Measurements from ENCODE around the gene HS3ST6.
"Not testable (repeated sequence)": the region's sequence is repeated elsewhere in the genome, so short reads cannot be mapped to it uniquely, and the experiment has no call there.

HS3ST6 gene

GRCh38 chr16:1877804-1878203, 40.4 kb downstream of the HS3ST6 start:
- no peak for DNase-seq (ENCODE audit: low spot score)

DNA sequence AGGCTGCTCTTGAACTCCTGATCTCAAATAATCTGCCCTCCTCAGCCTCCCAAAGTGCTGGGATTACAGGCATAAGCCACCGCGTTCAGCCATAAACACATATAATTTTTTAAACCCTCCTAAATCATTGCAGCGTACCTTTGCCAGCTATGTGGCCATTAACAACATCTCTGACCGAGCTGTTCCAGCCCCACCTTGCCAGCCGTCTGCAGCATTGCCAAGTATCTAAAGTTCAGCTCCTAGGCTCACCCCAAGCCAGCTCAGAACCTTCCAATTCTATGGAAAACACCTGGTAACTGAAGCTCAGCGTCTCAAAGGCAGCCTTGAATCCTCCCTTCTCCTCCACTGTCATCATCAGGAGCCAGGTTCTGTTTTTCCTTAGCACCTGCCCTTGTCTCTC, 41.1 kb downstream of the HS3ST6 start:
- DNase-seq (ENCODE audit: low spot score) = no peak

DNA sequence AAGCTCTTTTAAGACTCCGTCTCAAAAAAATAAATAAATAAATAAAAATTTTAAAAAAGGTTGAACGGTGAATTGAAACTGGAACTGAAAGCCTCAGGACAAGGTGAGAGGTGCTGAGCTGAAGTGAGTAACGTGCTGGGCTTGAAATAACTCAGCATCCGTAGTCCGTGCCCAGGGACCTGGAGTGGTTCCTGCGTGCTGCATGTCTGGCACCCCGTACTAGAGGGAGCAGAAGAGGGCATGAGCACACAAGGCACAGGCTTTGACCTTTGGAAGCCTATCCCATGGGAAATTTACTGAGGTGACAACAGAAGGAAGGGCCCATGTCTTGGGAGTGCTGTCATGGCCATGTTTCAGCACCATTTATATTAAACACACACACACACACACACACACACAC, 41.7 kb downstream of the HS3ST6 start:
- no peak for DNase-seq (ENCODE audit: low spot score)

GRCh38 chr16:1876066-1876465, 42.1 kb downstream of the HS3ST6 start:
- not testable (repeated sequence) for DNase-seq (ENCODE audit: low spot score)

- no peak for DNase-seq (ENCODE audit: low spot score)
Measured at GRCh38 chr16:1874854-1875253, 43.4 kb downstream of the HS3ST6 start.

DNA sequence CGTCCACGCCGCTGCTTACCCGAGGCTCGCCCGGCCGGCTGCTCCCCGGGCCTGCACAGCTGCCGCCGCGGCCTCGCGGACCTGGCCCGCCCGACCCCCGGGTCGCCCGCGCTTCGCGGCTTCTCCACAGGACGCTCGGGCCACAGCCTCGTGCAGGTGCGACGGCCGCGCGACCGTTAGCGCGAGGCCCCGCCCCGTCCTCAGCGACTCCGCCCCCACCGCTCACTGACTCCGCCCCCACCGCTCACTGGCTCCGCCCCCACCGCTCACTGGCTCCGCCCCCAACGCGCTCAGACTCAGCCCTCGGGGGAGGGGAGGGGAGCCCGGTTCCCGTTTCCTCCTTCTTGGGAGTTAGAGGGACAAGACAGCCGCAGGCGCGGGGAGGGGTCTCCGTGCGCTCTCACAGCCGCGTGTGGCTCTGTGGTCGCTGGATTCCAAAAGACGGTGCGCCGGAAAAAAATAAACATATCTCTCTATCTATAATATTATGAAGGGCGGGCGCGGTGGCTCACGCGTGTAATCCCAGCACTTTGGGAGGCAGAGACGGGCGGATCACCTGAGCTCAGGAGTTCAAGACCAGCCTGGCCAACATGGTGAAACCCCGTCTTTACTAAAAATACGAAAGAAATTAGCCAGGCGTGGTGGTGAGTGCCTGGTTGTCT, 46.1 kb downstream of the HS3ST6 start, which contains the start of gene MEIOB:
Gene MEIOB (minus strand): TSS at position 191 of the 662 bp plus-strand sequence. CDS start 3,989 bp downstream, outside the sequence.
- peak; percentile 89 for DNase-seq (ENCODE audit: low spot score)

DNA sequence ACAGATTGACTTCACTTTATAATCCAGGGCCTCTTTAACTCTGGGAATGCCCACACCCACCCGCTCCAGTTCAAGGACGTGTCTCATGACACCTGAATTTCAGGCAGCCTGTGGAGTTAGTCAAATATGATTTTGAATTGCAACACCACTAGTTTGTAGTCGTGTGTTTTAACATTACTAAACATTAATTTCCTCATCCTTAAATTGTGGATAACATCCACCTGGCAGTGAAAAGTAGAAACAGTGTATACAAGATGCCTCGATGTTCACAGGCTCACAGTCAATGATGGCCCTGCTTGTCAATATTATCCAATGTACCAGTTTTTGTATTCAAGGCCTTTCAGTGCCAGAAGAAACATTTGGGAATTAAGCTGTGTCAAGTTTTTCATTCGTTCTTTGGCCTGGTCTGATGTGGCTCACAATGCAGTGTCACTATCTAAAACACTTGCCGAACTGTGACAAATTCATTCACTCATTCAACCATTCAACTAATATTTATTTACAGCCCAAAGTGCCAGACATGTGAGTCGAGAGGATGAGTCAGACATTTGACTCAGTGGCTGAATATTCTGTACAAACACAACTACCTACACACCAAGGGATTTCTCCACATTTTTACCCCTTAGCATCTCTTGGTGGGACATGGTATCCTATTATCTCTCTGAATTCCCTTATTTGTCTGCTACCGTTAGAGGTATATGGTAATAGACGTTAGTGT, 47.7 kb downstream of the HS3ST6 start:
- no peak for DNase-seq (ENCODE audit: low spot score)

DNA sequence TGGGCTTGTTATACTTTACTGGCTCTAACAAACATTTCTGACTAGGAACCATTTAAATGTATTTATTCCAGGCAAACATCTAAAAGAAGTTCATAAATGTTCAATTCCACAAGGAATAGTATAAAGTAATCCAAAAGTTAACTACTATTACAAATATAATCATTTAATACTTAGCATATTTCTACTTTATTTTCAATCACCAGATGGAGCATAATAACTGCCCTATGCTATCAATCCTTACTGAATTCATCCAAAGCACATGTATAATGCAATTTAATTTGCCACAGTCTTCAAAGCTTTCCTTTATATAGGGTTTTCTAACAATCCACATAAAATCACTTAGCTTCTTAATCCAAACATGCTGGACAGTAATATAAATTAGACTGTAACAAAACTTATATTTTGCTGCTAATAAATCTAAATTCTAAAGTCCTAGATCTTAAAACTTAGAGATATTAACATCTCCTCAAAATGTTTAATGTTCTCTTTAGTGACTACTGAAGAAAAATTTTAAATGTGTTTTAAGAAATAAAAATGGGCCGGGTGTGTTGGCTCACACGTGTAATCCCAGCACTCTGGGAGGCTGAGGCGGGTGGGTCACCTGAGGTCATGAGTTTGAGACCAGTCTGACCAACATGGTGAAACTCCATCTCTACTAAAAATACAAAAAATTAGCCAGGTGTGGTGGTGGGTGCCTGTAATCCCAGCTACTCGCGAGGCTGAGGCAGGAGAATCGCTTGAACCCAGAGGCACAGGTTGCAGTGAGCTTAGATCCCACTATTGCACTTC, 52.1 kb downstream of the HS3ST6 start:
- no peak for DNase-seq (ENCODE audit: low spot score)

DNA sequence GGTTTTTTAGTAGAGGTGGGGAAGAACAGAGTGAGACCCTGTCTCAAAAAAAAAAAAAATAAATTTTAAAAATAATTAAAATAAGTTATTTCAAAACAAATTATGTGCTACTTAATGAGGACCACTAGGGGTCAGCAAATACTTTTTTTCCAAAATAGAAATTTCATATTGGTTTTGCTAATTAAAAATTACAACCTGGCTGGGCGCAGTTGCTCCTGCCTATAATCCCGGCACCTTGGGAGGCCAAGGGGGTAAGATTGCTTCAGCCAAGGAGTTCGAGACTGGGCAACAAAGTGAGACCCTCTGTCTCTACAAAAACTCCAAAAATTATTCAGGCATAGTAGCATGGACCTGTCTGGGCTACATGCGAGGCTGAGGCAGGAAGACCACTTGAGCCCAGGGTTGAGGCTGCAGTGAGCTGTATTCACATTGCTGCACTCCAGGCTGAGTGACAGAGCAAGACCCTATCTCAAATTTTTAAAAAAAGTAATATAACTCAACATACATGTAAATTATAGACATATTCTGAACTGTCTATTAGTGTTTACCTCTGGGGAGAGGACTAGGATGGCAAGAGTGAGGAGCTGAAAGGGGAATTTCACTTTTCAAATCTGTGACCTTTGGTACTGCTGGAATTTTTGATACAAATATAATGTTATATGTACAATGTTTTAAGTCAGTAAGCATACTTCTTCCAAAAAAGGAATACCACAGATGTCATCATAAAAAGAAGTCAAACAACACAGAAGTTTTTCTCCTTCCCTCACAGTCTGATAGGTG, 54.3 kb downstream of the HS3ST6 start:
- no peak for DNase-seq (ENCODE audit: low spot score)

- DNase-seq (ENCODE audit: low spot score) = no peak
Measured at GRCh38 chr16:1862394-1862793, 55.8 kb downstream of the HS3ST6 start.

DNA sequence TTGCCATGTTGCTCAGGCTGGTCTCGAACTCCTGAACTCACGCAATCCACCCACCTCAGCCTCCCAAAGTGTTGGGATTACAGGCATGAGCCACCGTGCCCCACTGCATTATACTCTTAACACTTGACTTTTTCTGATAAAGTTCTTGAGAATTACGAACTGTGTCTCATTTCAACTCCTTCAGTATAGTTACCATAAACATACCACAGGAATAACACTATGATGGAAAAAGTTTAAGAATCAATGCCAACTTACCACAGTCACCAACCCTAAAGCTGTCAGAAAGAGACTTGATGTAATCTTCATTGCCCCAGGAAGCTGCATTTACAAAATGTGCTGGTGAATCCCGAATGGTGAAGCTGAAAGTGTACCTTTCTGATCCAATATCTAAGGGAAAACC, 56.5 kb downstream of the HS3ST6 start:
- DNase-seq (ENCODE audit: low spot score) = no peak

Data from iPS-NIHi11 (cell line).